ENCODE measurements around the gene NDUFB10. TPM values are rescaled to one million over a fixed set of nuclear protein-coding genes. Genes with fewer than 3 reads are reported as not detected.

NDUFB10 gene
- total RNA-seq, 2 experiments from 2014 or later, result 40.7 to 41.1 TPM

DNA sequence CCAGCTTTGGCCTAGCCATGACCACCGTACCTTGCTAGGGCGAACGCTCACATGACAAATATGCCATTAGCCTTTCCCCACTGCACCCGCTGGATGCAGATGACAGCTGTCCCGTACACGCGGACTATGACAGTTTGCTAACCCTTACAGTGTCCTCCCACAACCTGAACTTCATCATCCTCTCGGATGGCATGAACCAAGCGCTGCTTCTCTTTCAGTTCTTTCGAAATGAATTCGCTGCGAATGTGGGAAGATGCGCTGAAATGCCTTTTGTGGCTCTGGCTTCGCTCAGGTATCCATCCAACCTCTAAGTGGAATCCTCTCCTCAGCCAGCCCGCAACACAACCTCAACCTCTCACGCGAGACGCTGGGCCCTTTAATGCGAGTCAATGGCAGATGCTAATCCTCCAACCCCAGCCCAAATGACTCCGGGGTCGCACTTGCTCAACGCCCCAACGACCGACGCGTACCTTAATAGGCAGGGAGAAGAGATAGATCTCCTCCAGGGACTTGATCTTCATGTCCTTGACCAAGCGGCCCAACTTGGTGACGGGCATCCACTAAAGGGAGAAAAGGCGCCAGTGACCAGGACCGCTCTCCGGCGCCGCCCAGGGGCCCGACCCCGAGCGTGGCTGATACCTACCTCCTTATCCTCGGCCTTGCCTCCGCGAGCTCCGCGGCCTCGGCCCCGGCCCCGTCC lies 4.6 kb downstream of the NDUFB10 start:
- peaks cover 55% of the 10 kb centered on the region for H3K36me3 Mint-ChIP-seq (ENCODE audit: low read depth)
- no peaks in the 10 kb centered on the region for H3K27me3 ChIP-seq (ENCODE audit: control insufficient read depth in 1 of 2, insufficient read depth in 2 of 2, low read length in 2 of 2)
- intact Hi-C loops (cut with DNase I, micrococcal nuclease), result loop anchor here in 1 of 2 experiments (10.0 kb wide), 1 partner anchor 1269 kb away; the partner anchor contains the start of gene WDR24
- no peak for TF ChIP-seq CTCF (IDR thresholded peaks at IDR 0.05)
- peak overlapping the region; percentile 98 for H3K4me3 Mint-ChIP-seq
- H3K27ac ChIP-seq (ENCODE audit: low read depth in 1 of 2, low read length in 2 of 2), result peak overlapping the region; percentile 96 to 99
- peak overlapping the region; percentile 91 for H3K4me3 ChIP-seq (ENCODE audit: low read length)
- H3K27me3 Mint-ChIP-seq, result no peaks in the 10 kb centered on the region
- DNase-seq (peak in 7 of 14 experiments; percentile 27 to 70 (median 40)), ATAC-seq (ENCODE audit: poor library complexity) (peak; percentile 10)
- H3K4me1 ChIP-seq (ENCODE audit: insufficient read depth, low read length), result peaks cover 65% of the 10 kb centered on the region
- CTCF ChIA-PET, result interaction anchor here (0.7 to 2.3 kb wide), 4 partner anchors 84 to 258 kb away, joined by 3 to 7 read pairs (median 4); partner anchors contain the start of genes NTHL1, TRAF7 and TSC2
- peaks cover 34% of the 10 kb centered on the region for H3K36me3 ChIP-seq (ENCODE audit: insufficient read depth, low read length)
- H3K27ac Mint-ChIP-seq, result peak overlapping the region; percentile 98
- H3K9me3 ChIP-seq (ENCODE audit: control insufficient read depth in 1 of 2, insufficient read depth in 1 of 2, low read length in 2 of 2), result no peaks in the 10 kb centered on the region
- no peaks in the 10 kb centered on the region for H3K9me3 Mint-ChIP-seq
- POLR2A ChIA-PET, result interaction anchor here (0.5 to 5.0 kb wide), 39 partner anchors 7 to 1269 kb away, joined by 3 to 62 read pairs (median 5); partner anchors contain the start of genes CCNF, ECI1, ELOB and FAHD1
- peaks cover 54% of the 10 kb centered on the region for H3K4me1 Mint-ChIP-seq (ENCODE audit: low read depth)

- ChIA-PET POLR2A (interaction anchor here (0.6 to 3.5 kb wide), 45 partner anchors 9 to 1914 kb away, joined by 3 to 62 read pairs (median 5); partner anchors contain the start of genes CCNF, ECI1, ELOB and FAHD1), CTCF (interaction anchor here (0.7 to 2.3 kb wide), 4 partner anchors 83 to 259 kb away, joined by 3 to 7 read pairs (median 4); partner anchors contain the start of genes NTHL1, TRAF7 and TSC2)
- H3K4me1 Mint-ChIP-seq (ENCODE audit: low read depth), result peaks cover 50% of the 10 kb centered on the region
- TF ChIP-seq CTCF (IDR thresholded peaks at IDR 0.05), result no peak
- no peaks in the 10 kb centered on the region for H3K27me3 Mint-ChIP-seq
- no peaks in the 10 kb centered on the region for H3K27me3 ChIP-seq (ENCODE audit: control insufficient read depth in 1 of 2, insufficient read depth in 2 of 2, low read length in 2 of 2)
- peak within 1 kb of the TSS; percentile 91 for H3K4me3 ChIP-seq (ENCODE audit: low read length)
- peaks cover 55% of the 10 kb centered on the region for H3K36me3 Mint-ChIP-seq (ENCODE audit: low read depth)
- H3K9me3 Mint-ChIP-seq, result no peaks in the 10 kb centered on the region
- DNase-seq (peak; percentile 96 to 100 (median 98)), ATAC-seq (ENCODE audit: poor library complexity) (peak; percentile 89)
- H3K36me3 ChIP-seq (ENCODE audit: insufficient read depth, low read length), result peaks cover 34% of the 10 kb centered on the region
- intact Hi-C loops (cut with DNase I, micrococcal nuclease), result loop anchor here in 1 of 2 experiments (10.0 kb wide), 1 partner anchor 1270 kb away; the partner anchor contains the start of gene WDR24
- H3K4me3 Mint-ChIP-seq, result peak within 1 kb of the TSS; percentile 98
- H3K27ac ChIP-seq (ENCODE audit: low read depth in 1 of 2, low read length in 2 of 2), result peak within 1 kb of the TSS; percentile 96 to 99
- no peaks in the 10 kb centered on the region for H3K9me3 ChIP-seq (ENCODE audit: control insufficient read depth in 1 of 2, insufficient read depth in 1 of 2, low read length in 2 of 2)
- H3K4me1 ChIP-seq (ENCODE audit: insufficient read depth, low read length), result peaks cover 58% of the 10 kb centered on the region
- H3K27ac Mint-ChIP-seq, result peak within 1 kb of the TSS; percentile 98
These were observed 5.4 kb downstream of the NDUFB10 start, which contains the start of gene RPS2 for GRCh38 chr16:1964506-1965395. TSS of gene RPS2 (minus strand) at chr16:1964826. CDS start at chr16:1964625, 201 bp downstream.

Measured in CD4-positive, alpha-beta T cell (primary cell).